ENCODE measurements around the gene GLYAT. TPM values are rescaled to one million over a fixed set of nuclear protein-coding genes. Genes with fewer than 3 reads are reported as not detected.

The GLYAT gene
- total and polyA plus RNA-seq, 2 of the 8 experiments (the other 6 are each of a cell fraction or from before 2014, with no cell fraction given): not detected

GRCh38 chr11:58757439-58757838 lies 25.7 kb upstream of the GLYAT start:
- H3K27me3 ChIP-seq (replicated peaks in 1 of 4; ENCODE audit: control insufficient read depth in 3 of 4, extremely low read depth in 1 of 4, insufficient read depth in 3 of 4, low read length in 3 of 4): no peaks in the 10 kb centered on the region
- H2BK120ac ChIP-seq (replicated peaks; ENCODE audit: low read depth, low read length): no peak overlapping the region
- no peak for TF ChIP-seq FOSL1 (IDR thresholded peaks at IDR 0.05; ENCODE audit: insufficient read depth, low read depth, low read length)
- TF ChIP-seq KDM4A (IDR thresholded peaks at IDR 0.05; ENCODE audit: low read depth, low read length, severe bottlenecking): no peak
- no peak for TF ChIP-seq PHF8 (conservative IDR thresholded peaks at IDR 0.05; ENCODE audit: low read depth, low read length)
- TF ChIP-seq ATF3 (IDR thresholded peaks at IDR 0.05; ENCODE audit: insufficient read depth, low read depth, low read length): no peak
- no peak for TF ChIP-seq JUND (IDR thresholded peaks at IDR 0.05; ENCODE audit: low read length)
- no peak for TF ChIP-seq HDAC2 (IDR thresholded peaks at IDR 0.05; ENCODE audit: borderline replicate concordance in 1 of 2, low read depth in 2 of 2, low read length in 2 of 2)
- no peak for TF ChIP-seq CHD2 (IDR thresholded peaks at IDR 0.05; ENCODE audit: low read length)
- TF ChIP-seq ZNF274 (IDR thresholded peaks at IDR 0.05; ENCODE audit: borderline replicate concordance, extremely low read depth, low read length): no peak
- no peak for TF ChIP-seq TCF12 (IDR thresholded peaks at IDR 0.05; ENCODE audit: low read depth, low read length)
- no peak for TF ChIP-seq MAFK (IDR thresholded peaks at IDR 0.05; ENCODE audit: low read depth, low read length)
- TF ChIP-seq RXRA (IDR thresholded peaks at IDR 0.05; ENCODE audit: insufficient read depth, low read depth, low read length): no peak
- TF ChIP-seq EP300 (IDR thresholded peaks at IDR 0.05; ENCODE audit: borderline replicate concordance in 1 of 2, low read depth in 2 of 2, low read length in 2 of 2): no peak
- TF ChIP-seq CBX8 (IDR thresholded peaks at IDR 0.05; ENCODE audit: borderline replicate concordance, low read depth, low read length): no peak
- no peak for TF ChIP-seq GTF2F1 (IDR thresholded peaks at IDR 0.05; ENCODE audit: borderline replicate concordance, low read depth, low read length)

More at GRCh38 chr11:58757439-58757838, 25.7 kb upstream of the GLYAT start:
- no peak overlapping the region for H3K56ac ChIP-seq (replicated peaks; ENCODE audit: insufficient read length, low read depth, low read length)
- no peak overlapping the region for H2AFZ ChIP-seq (ENCODE audit: low read length)
- H3K36me3 ChIP-seq (ENCODE audit: control insufficient read depth in 2 of 4, insufficient read depth in 4 of 4, low read length in 3 of 4): no peaks in the 10 kb centered on the region
- no peak overlapping the region for H4K8ac ChIP-seq (ENCODE audit: extremely low read depth, insufficient read depth, low read length)
- H3K4me3 ChIP-seq (ENCODE audit: extremely low read depth in 1 of 4, insufficient read depth in 2 of 4, low read depth in 3 of 4, low read length in 4 of 4): no peak overlapping the region
- no peak overlapping the region for H3K18ac ChIP-seq (ENCODE audit: extremely low read depth, low read length)
- H2BK12ac ChIP-seq (ENCODE audit: low read depth, low read length): no peak overlapping the region
- FAIRE-seq (no peak), DNase-seq (ENCODE audit: low read depth in 1 of 2, low spot score in 2 of 2) (no peak)
- no peak overlapping the region for H2BK15ac ChIP-seq (ENCODE audit: low read length)
- no peak overlapping the region for H3K4ac ChIP-seq (replicated peaks; ENCODE audit: insufficient read length, low read depth, low read length)
- CTCF ChIA-PET (ENCODE audit: partially characterized antibody): interaction anchor here (0.9 to 1.3 kb wide), 2 partner anchors 11 to 188 kb away, joined by 3 read pairs; no protein-coding TSS in a partner anchor
- no peak overlapping the region for H4K91ac ChIP-seq (replicated peaks; ENCODE audit: insufficient read length, low read length)
- no peaks in the 10 kb centered on the region for H3K4me1 ChIP-seq (replicated peaks in 1 of 4; ENCODE audit: control insufficient read depth in 3 of 4, insufficient read depth in 4 of 4, low read length in 3 of 4)
- POLR2A ChIA-PET (ENCODE audit: partially characterized antibody): no interaction called here
- no peaks in the 10 kb centered on the region for H3K23me2 ChIP-seq (ENCODE audit: low read depth, low read length)
- H3K9me3 ChIP-seq (ENCODE audit: insufficient read depth in 2 of 2, low read depth in 1 of 2, low read length in 1 of 2): peaks cover 6 to 18% of the 10 kb centered on the region in 2 experiments; a peak in 2 of 4 replicates
- H4K20me1 ChIP-seq (replicated peaks in 1 of 2; ENCODE audit: control insufficient read depth in 1 of 2, insufficient read depth in 2 of 2, low read length in 2 of 2): no peaks in the 10 kb centered on the region
- no peak overlapping the region for H2AK5ac ChIP-seq (ENCODE audit: low read depth, low read length)
- no peaks in the 10 kb centered on the region for H3K79me1 ChIP-seq (ENCODE audit: low read depth, low read length)
- H2BK5ac ChIP-seq (ENCODE audit: low read depth, low read length): no peak overlapping the region
- no peak overlapping the region for H3K23ac ChIP-seq (ENCODE audit: insufficient read length)
- no peak overlapping the region for H3K9ac ChIP-seq (replicated peaks in 1 of 4; ENCODE audit: extremely low read depth in 1 of 4, low read depth in 3 of 4, low read length in 3 of 4)
- H3K79me2 ChIP-seq (ENCODE audit: control insufficient read depth in 1 of 2, insufficient read depth in 2 of 2, low read length in 2 of 2): no peaks in the 10 kb centered on the region
- H3K14ac ChIP-seq (ENCODE audit: insufficient read length): no peak overlapping the region
- H4K5ac ChIP-seq (ENCODE audit: insufficient read length, low read depth, low read length): no peak overlapping the region
- no peak overlapping the region for H2BK20ac ChIP-seq (ENCODE audit: low read length)
- H3K27ac ChIP-seq (ENCODE audit: low read depth, low read length): no peak overlapping the region
- H3K4me2 ChIP-seq (ENCODE audit: insufficient read depth in 1 of 2, low read depth in 2 of 2, low read length in 2 of 2): no peak overlapping the region

Measured in H1 (cell line).